ENCODE measurements around the gene ARID5B.

DNA sequence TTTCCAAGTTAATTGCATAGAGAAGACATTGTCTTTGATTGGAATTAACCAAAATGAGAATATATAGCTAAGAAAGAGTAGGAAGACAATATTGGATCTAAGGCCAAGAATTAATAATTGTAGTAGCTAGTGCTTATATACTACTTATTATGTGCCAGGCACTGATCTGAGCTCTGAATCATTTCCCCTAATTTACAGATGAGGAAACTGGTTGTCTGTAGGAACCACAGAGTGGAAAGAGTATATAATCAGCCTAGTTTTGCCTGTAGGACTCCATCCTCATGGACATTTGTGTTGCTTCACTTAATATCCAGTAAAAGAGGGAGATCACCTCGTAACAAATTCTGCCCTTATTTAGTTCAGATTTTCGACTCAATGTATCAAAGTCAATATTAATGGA is 127.9 kb downstream of the ARID5B start:
- TF ChIP-seq, protein P1, sequence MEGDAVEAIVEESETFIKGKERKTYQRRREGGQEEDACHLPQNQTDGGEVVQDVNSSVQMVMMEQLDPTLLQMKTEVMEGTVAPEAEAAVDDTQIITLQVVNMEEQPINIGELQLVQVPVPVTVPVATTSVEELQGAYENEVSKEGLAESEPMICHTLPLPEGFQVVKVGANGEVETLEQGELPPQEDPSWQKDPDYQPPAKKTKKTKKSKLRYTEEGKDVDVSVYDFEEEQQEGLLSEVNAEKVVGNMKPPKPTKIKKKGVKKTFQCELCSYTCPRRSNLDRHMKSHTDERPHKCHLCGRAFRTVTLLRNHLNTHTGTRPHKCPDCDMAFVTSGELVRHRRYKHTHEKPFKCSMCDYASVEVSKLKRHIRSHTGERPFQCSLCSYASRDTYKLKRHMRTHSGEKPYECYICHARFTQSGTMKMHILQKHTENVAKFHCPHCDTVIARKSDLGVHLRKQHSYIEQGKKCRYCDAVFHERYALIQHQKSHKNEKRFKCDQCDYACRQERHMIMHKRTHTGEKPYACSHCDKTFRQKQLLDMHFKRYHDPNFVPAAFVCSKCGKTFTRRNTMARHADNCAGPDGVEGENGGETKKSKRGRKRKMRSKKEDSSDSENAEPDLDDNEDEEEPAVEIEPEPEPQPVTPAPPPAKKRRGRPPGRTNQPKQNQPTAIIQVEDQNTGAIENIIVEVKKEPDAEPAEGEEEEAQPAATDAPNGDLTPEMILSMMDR (IDR thresholded peaks at IDR 0.05), result no peak
- TF ChIP-seq POLR2A (IDR thresholded peaks at IDR 0.05), result no peak
